HG03442 (cell line): Measurements from ENCODE around the gene ARSA.

Source experiments
- ATAC-seq: cut with Tn5 transposase; IDR thresholded peaks from one replicate; pipeline ENCODE4 v1.9.1; 2021; ENCODE audit warnings: mild to moderate bottlenecking, moderate library complexity; ENCODE audit not compliant: unreplicated experiment

The ARSA gene

GRCh38 chr22:50582493-50583293 is 45.3 kb downstream of the ARSA start, which contains the start of gene CHKB:
Gene CHKB (minus strand): TSS chr22:50582849. CDS start chr22:50582781, 68 bp downstream.
- ATAC-seq = peak; percentile 91

GRCh38 chr22:50581950-50582492 is 45.9 kb downstream of the ARSA start:
- peak; percentile 17 for ATAC-seq

DNA sequence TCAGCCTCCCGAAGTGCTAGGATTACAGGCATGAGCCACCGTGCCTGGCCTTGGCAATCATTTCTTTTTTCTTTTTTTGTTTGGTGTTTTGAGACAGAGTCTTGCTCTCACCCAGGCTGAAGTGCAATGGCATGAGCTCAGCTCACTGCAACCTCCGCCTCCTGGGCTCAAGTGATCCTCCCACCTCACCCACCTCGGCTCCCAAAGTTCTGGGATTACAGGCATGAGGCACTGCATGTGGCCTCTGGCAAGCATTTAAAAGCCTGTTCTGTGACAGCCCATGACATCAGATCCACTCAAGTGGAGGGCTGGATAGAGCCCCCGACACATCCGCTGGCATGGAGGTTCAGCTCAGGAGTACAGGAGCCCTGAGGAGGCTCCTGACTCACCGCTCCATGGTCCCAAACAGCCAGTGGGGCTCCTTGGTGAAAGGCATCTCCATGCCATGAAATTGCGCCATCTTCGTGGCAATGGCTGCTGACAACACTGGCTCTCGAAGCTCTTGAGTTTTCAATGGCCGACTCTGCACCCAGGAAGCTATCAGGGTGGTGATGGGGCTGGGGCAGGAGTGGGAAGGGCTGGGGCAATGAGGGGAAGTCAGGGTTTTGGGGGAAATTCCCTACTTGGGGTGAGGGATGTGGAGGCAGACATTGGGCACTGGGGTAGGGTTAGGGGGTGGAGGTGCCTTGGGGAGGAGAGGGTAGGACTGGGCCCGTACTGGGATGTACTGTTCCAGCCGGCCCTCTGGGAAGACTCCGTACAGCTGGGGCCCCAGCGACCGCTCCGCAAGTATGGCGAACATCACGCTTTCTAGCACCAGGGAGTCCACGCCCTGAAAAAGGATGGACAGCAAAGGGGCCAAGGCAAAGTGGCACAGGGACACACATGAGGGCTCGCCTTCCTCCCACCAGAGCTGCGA is 46.7 kb downstream of the ARSA start:
- ATAC-seq = no peak

DNA sequence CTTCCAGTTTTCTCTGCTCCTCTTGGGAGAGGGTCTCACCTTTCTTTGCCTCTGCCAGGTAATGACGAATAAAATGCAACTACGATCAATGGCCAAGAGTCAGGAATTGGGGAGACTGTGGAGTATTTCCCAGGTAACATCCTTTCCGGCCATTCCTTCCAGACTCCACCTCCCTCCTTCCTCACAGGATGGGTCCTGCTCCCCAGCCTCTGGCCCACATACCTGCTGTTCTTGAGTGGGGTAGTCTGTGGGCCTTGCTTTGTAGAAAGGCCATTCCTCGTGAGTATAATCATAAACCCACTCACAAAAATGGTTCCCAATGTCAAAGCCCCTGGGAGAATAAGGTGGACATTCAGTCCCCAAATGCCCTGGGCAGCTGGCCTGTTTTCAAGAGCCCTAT is 48.2 kb downstream of the ARSA start:
- ATAC-seq = no peak

DNA sequence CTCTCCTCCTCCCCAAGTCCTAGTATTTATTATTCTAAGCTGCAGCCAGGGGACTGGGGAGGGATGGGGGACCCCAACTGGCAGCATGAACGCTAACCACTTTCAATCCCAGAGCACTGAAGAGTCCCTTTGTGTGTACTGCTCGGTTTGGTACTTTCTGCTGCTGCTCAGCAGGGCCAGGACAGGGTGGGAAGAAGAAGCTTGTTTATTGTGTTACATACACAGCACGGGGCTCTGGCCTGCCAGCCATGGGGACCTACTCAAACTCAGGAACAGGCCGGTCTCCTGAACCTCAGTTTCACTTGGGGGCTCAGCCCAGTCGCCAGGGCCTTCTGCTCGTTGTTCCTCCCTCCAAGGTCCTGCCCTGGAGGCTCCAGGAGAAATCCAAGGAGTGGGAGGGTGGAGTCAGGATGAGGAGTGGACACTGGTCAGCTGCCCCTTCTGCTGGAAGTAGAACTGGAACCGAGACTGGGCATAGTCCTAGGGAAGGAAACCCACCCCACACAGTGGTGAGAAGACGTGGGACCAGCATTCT is 49.1 kb downstream of the ARSA start:
- ATAC-seq = no peak

- ATAC-seq = no peak
These were observed 49.8 kb downstream of the ARSA start, which contains the start of gene CPT1B for GRCh38 chr22:50577987-50578775. Gene CPT1B (minus strand): TSS chr22:50578427. CDS start chr22:50577915, 512 bp downstream.

DNA sequence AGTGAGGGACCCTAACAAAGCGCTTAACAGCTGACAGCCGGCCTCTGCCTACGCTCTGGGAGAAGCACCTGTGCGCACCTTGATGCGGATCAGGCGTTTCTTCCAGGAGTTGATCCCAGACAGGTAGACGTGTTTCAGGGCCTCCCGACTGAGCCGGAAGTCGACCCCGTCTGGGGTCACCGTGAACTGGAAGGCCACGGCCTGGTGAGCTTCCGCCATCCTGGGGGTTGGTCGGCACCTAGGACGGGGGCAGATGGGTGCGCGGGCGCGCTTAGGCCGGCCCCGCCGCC is 50.3 kb downstream of the ARSA start:
- ATAC-seq = no peak

GRCh38 chr22:50576806-50577696 is 50.9 kb downstream of the ARSA start:
- ATAC-seq = no peak

- ATAC-seq = no peak
These were observed 51.9 kb downstream of the ARSA start for GRCh38 chr22:50576070-50576469.

DNA sequence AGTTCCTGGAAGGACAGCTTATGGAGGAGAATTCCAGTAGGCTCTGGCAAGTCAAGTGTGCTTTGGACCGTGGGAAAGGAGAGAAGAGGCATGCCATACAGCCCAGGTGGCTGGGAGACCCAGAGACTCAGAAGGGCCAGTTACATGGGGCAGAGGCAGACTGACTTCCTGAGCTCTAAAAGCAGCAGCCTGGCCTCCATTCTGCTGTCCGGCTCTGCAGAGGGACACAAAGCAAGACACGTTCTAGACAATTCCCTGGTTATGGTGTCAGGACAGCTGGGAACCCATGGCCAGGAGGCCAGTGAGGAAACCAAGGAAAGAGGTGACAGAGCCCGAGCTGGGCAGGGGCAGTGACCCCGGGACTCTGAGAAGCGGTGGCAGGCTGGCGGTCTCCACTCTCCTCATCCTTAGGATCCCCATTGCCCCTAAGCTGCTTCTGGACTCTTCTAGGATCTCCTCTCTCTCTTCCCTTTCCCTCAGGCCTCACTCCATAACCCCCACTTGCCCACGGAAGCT is 52.5 kb downstream of the ARSA start:
- ATAC-seq = no peak
